GM18861 (cell line): ENCODE measurements around the gene DKK3.

Source experiments
- ATAC-seq: cut with Tn5 transposase; IDR thresholded peaks from one replicate; pipeline ENCODE4 v1.9.1; 2021; ENCODE audit not compliant: unreplicated experiment

The DKK3 gene

GRCh38 chr11:11969380-11970215 lies 38.8 kb downstream of the DKK3 start:
- ATAC-seq, result no peak

- ATAC-seq, result no peak
These were observed 39.7 kb downstream of the DKK3 start for GRCh38 chr11:11968511-11969280.

GRCh38 chr11:11967669-11968510 lies 40.5 kb downstream of the DKK3 start:
- ATAC-seq, result no peak

GRCh38 chr11:11966826-11967668 lies 41.4 kb downstream of the DKK3 start:
- peak; percentile 88 for ATAC-seq

- no peak for ATAC-seq
These were observed 42.1 kb downstream of the DKK3 start for GRCh38 chr11:11966354-11966741.

- ATAC-seq, result no peak
These were observed 42.6 kb downstream of the DKK3 start for GRCh38 chr11:11965656-11966353.

GRCh38 chr11:11965192-11965591 lies 43.2 kb downstream of the DKK3 start:
- no peak for ATAC-seq

GRCh38 chr11:11964774-11965150 lies 43.7 kb downstream of the DKK3 start:
- no peak for ATAC-seq

- no peak for ATAC-seq
These were observed 44.3 kb downstream of the DKK3 start for GRCh38 chr11:11963842-11964773.

- ATAC-seq, result no peak
These were observed 45.4 kb downstream of the DKK3 start for GRCh38 chr11:11963067-11963466.

GRCh38 chr11:11961399-11962028 lies 46.9 kb downstream of the DKK3 start:
- no peak for ATAC-seq

GRCh38 chr11:11960687-11961086 lies 47.7 kb downstream of the DKK3 start:
- no peak for ATAC-seq

GRCh38 chr11:11959601-11960000 lies 48.8 kb downstream of the DKK3 start:
- no peak for ATAC-seq

- ATAC-seq, result no peak
These were observed 49.8 kb downstream of the DKK3 start for GRCh38 chr11:11958403-11959231.

- no peak for ATAC-seq
These were observed 52.4 kb downstream of the DKK3 start for GRCh38 chr11:11956006-11956405.

- ATAC-seq, result no peak
These were observed 56.4 kb downstream of the DKK3 start for GRCh38 chr11:11952036-11952435.

GRCh38 chr11:11949482-11949881 lies 58.9 kb downstream of the DKK3 start:
- ATAC-seq, result no peak
